Omental fat pad (tissue), 4 donors: Measurements from ENCODE around the gene NFAM1. TPM values are rescaled to one million over a fixed set of nuclear protein-coding genes. Genes with fewer than 3 reads are reported as not detected.

Source experiments
- ATAC-seq: fragments of 150-250 bp; one replicate; pipeline ENCODE4 v1.9.1; 2016; ENCODE audit warnings: mild to moderate bottlenecking, moderate library complexity; ENCODE audit not compliant: low FRiP score
- DNase-seq: peaks from one replicate; pipeline ENCODE4 v3.0.0-alpha.2; 2019; ENCODE audit warnings: low spot score
- total RNA-seq, 4 donors: library from RNA; depleted of rRNA; stranded (reverse); fragments of >200 nt; gene quantifications; one replicate each; pipeline ENCODE4 v1.1.0, GENCODE V29; 2016
- TF ChIP-seq, protein P1 (sequence below), 3 donors: fragments of 450-650 bp; IDR thresholded peaks; one replicate each; pipeline ENCODE4 v1.5.1; 2016 to 2017; ENCODE audit warnings: antibody characterized with exemption in 3 of 3, mild to moderate bottlenecking in 3 of 3, moderate library complexity in 2 of 3

NFAM1 gene
- total RNA-seq, 4 donors from 2014 or later, result 4.9 to 14.0 (median 6.3) TPM

- ATAC-seq (no peak), DNase-seq (no peak)
- TF ChIP-seq, protein P1, sequence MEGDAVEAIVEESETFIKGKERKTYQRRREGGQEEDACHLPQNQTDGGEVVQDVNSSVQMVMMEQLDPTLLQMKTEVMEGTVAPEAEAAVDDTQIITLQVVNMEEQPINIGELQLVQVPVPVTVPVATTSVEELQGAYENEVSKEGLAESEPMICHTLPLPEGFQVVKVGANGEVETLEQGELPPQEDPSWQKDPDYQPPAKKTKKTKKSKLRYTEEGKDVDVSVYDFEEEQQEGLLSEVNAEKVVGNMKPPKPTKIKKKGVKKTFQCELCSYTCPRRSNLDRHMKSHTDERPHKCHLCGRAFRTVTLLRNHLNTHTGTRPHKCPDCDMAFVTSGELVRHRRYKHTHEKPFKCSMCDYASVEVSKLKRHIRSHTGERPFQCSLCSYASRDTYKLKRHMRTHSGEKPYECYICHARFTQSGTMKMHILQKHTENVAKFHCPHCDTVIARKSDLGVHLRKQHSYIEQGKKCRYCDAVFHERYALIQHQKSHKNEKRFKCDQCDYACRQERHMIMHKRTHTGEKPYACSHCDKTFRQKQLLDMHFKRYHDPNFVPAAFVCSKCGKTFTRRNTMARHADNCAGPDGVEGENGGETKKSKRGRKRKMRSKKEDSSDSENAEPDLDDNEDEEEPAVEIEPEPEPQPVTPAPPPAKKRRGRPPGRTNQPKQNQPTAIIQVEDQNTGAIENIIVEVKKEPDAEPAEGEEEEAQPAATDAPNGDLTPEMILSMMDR (IDR thresholded peaks at IDR 0.05), result no peak
Measured at GRCh38 chr22:42336527-42337227, 95.5 kb downstream of the NFAM1 start.

- DNase-seq (no peak), ATAC-seq (no peak)
- TF ChIP-seq, protein P1 (IDR thresholded peaks at IDR 0.05), result no peak
Measured at GRCh38 chr22:42335839-42336378, 96.3 kb downstream of the NFAM1 start.

DNA sequence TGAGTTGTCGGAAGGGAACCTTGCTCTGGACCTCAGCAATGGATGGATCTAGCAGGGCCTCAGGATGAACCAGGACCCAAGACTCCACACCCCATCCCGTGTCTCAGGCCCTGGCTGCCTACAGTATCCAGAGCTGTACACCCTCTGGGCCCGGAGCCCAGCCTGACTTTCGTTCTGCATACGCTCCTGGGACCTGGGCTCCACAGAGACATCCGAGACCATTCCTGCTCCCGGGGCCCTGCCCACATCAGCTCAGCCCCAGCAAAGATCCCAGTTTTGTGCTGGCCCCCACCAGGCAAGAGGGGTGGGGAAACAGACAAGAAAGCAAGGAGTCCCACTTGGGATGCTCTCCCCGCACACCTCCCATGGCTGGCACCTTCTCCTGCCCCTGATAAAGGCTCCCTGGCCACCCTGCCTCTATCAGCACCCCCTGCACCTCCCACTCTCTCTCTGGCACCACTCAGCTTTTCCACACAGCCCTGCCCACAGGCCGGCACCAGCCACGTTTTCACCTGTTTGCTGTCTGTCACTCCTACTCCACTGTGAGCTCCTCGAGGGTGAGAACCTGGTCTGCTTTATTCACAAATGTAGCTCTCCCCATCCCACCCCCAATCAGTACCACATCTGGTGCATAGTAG, 97.2 kb downstream of the NFAM1 start:
- TF ChIP-seq, protein P1 (IDR thresholded peaks at IDR 0.05), result no peak
- no peak for ATAC-seq
- DNase-seq, result no peak

DNA sequence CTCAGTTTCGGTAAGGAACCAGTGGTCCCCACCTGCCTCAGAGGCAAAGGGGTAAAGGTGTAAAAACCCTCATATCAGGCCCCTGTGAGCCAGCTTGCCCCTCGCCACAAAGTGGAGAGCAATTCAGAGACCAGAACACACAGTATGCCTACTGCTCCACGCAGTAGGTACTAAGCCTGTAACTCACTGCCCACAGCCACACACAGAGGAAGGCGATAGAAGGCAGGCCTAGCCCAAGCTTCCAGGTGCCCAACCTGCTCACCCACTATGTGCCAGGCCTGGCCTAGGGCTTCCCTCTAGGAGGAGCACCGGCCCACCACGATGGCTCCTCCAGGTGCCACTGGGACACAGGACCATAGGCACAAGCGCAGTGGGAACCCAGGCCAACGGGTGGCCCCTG, 98.7 kb downstream of the NFAM1 start:
- ATAC-seq (no peak), DNase-seq (no peak)
- TF ChIP-seq, protein P1 (IDR thresholded peaks at IDR 0.05), result no peak

DNA sequence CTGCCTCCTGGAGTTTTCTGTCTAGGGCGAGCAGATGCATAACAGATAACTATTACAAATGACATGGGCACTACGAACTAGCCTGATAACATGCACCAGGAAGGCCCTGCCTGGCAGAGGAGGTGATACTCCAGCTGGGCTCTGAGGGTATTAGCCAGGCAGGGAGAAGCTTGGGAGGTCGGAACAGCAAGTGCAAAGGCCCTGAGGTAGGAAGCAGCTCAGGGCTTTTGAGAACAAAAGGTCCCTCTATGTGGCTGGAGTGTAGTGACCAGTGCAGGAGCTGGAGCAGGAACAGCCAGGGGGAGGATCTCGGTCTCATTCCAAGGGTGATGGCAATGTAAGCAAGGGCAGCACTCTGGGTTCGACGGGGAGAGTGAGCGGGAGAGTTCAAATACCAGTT, 100.1 kb downstream of the NFAM1 start:
- TF ChIP-seq, protein P1 (IDR thresholded peaks at IDR 0.05), result no peak
- ATAC-seq (no peak), DNase-seq (no peak)

- TF ChIP-seq, protein P1 (IDR thresholded peaks at IDR 0.05), result no peak
- ATAC-seq (no peak), DNase-seq (no peak)
Measured at GRCh38 chr22:42331014-42331413, 101.2 kb downstream of the NFAM1 start.

Other genes starting within 250 kb of the NFAM1 start
- 10 to 100 TPM; 20.8 to 34.8 (median 23.3) TPM for gene TCF20, start 161.8 kb downstream of the NFAM1 start, total RNA-seq
- gene RRP7A, start 87.4 kb upstream of the NFAM1 start, total RNA-seq, result 10 to 100 TPM; 19.3 to 28.6 (median 23.4) TPM
- gene SERHL2, start 121.6 kb upstream of the NFAM1 start, total RNA-seq, result 1 to 10 TPM; 1.8 to 4.1 (median 3.0) TPM
- gene POLDIP3, start 182.5 kb upstream of the NFAM1 start, total RNA-seq, result 10 to 100 TPM; 25.0 to 44.9 (median 30.7) TPM
- gene ATP5MGL, start 208.2 kb upstream of the NFAM1 start, total RNA-seq, result not detected
- 100 to 1,000 TPM; 125 to 212 (median 152) TPM for gene CYB5R3, start 217.0 kb upstream of the NFAM1 start, total RNA-seq